ENCODE data around the gene SIM1. TPM values are rescaled to one million over a fixed set of nuclear protein-coding genes. Genes with fewer than 3 reads are reported as not detected.

Gene SIM1
- polyA plus RNA-seq, 4 donors = 21.8 to 26.9 (median 25.2) TPM

- DNase-seq (ENCODE audit: low read depth in 4 of 4, low spot score in 3 of 4) = no peak
These were observed 8.5 kb upstream of the SIM1 start for GRCh38 chr6:100473182-100473581.

- no peak for DNase-seq (ENCODE audit: low read depth in 4 of 4, low spot score in 3 of 4)
These were observed 8.0 kb upstream of the SIM1 start for GRCh38 chr6:100472674-100473073.

GRCh38 chr6:100470422-100471120 is 5.8 kb upstream of the SIM1 start:
- no peak for DNase-seq (ENCODE audit: low read depth in 4 of 4, low spot score in 3 of 4)

- DNase-seq (ENCODE audit: low read depth in 4 of 4, low spot score in 3 of 4) = no peak
These were observed 4.6 kb upstream of the SIM1 start for GRCh38 chr6:100469101-100469859.

GRCh38 chr6:100468016-100468622 is 3.4 kb upstream of the SIM1 start:
- DNase-seq (ENCODE audit: low read depth in 4 of 4, low spot score in 3 of 4) = no peak

- DNase-seq (ENCODE audit: low read depth in 4 of 4, low spot score in 3 of 4) = no peak
These were observed 2.7 kb upstream of the SIM1 start for GRCh38 chr6:100467129-100468015.

- no peak for DNase-seq (ENCODE audit: low read depth in 4 of 4, low spot score in 3 of 4)
These were observed 1.8 kb upstream of the SIM1 start for GRCh38 chr6:100466410-100467128.

GRCh38 chr6:100465701-100466409 is 1.1 kb upstream of the SIM1 start:
- no peak for DNase-seq (ENCODE audit: low read depth in 4 of 4, low spot score in 3 of 4)

- DNase-seq (ENCODE audit: low read depth in 4 of 4, low spot score in 3 of 4) = no peak
These were observed 414 bp downstream of the SIM1 start for GRCh38 chr6:100464162-100464851.

- DNase-seq (ENCODE audit: low read depth in 4 of 4, low spot score in 3 of 4) = no peak
These were observed 1.0 kb downstream of the SIM1 start for GRCh38 chr6:100463630-100464161.

GRCh38 chr6:100462706-100463629 is 1.8 kb downstream of the SIM1 start:
- no peak for DNase-seq (ENCODE audit: low read depth in 4 of 4, low spot score in 3 of 4)

- DNase-seq (ENCODE audit: low read depth in 4 of 4, low spot score in 3 of 4) = no peak
These were observed 2.6 kb downstream of the SIM1 start for GRCh38 chr6:100461917-100462705.

- no peak for DNase-seq (ENCODE audit: low read depth in 4 of 4, low spot score in 3 of 4)
These were observed 3.3 kb downstream of the SIM1 start for GRCh38 chr6:100461278-100461916.

- DNase-seq (ENCODE audit: low read depth in 4 of 4, low spot score in 3 of 4) = no peak
These were observed 4.0 kb downstream of the SIM1 start for GRCh38 chr6:100460650-100461204.

- DNase-seq (ENCODE audit: low read depth in 4 of 4, low spot score in 3 of 4) = no peak
These were observed 5.0 kb downstream of the SIM1 start for GRCh38 chr6:100459592-100460184.
